Raji (cell line): ENCODE data around the gene GRID1.

Experiments used
- POLR2A ChIP-seq: IDR thresholded peaks from 2 replicates; pipeline ENCODE4 v1.6.1; 2011; ENCODE audit warnings: low read depth, low read length, control low read depth; ENCODE audit not compliant: insufficient read depth

GRID1 gene

GRCh38 chr10:86305521-86305920 is 61.1 kb downstream of the GRID1 start:
- TF ChIP-seq POLR2A = no peak

GRCh38 chr10:86304436-86304835 is 62.2 kb downstream of the GRID1 start:
- no peak for TF ChIP-seq POLR2A

DNA sequence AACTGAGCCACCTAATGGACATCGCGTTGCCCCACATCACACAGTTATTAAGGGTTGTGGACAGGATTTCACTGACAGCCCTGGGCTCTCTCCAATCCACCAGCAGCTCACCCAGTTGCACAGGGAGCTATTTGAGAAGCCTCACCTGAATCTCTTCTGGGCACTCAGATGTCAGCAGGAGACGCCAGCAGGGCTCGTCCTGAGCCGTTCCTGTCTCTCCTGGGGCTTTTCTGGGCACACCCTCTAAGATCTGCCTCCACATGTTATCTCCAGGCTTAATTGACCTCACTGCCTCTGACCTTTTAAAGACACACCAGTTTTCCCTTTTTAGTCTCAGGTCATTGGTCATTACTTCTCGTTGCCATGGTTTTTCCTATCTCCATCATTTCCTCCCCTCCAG is 63.0 kb downstream of the GRID1 start:
- TF ChIP-seq POLR2A = no peak

- TF ChIP-seq POLR2A = no peak
These were observed 64.6 kb downstream of the GRID1 start for GRCh38 chr10:86301971-86302370.

- no peak for TF ChIP-seq POLR2A
These were observed 65.4 kb downstream of the GRID1 start for GRCh38 chr10:86300931-86301830.

DNA sequence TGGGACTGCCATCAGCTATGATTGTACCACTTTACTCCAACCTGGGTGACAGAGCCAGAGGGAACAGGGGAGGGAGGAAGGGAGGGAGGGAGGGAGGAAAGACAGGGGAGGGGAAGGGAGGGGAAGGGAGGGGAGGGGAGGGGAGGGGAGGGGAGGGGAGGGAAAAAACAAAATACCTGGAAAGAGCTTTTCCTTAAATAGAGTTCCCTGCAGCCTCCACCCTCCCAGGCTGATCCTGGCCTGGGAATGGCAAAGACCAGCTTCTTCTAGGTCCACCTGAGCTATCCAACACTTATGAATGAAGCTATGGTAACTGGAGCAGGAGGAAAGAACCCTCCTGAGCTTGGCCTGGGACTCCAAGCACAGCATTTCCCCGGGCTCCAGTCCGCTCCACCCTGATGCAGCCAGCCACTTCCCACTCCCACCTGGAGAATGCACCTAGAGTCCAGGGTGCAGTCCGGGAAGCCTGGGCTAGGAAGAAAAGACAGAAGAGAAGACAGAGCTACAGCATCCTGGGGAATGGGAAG is 66.1 kb downstream of the GRID1 start:
- TF ChIP-seq POLR2A = no peak

DNA sequence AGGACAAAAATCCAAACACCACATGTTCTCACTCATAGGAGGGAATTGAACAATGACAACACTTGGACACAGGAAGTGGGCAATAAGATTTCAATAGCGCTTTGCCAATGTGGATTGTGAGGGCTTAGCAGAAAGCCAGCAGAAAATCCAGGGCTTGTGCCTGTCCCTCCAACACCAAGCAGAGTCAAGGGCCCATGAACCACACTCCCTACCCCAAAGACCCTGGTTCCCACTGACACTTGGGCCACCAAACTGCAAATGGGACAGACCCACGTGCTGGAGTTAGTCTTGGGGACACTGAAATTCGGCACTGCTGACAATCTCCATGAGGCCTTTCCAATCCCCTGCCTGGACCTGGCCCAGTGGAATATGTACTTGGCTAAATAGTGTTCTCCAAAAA is 67.0 kb downstream of the GRID1 start:
- TF ChIP-seq POLR2A = no peak

- TF ChIP-seq POLR2A = no peak
These were observed 68.0 kb downstream of the GRID1 start for GRCh38 chr10:86298501-86299001.

DNA sequence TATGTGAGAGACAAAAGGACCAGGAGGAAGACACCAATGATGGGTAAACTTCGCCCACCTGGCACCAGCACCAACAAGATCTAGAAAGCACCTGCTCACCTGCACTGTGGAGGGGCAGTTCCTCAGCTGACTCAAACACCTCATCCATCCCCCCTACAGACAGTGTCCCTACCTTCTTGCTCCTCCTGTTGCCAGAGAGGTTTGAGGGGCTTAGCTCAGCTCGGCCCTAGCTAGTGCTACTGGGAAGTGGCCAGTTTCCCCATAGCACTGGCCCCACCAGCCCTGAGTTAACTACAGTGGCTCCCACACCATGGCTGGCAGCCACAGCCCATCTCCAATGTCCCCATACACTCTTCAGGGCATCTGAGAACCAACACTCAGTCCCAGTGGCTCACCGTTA is 70.8 kb downstream of the GRID1 start:
- no peak for TF ChIP-seq POLR2A

- no peak for TF ChIP-seq POLR2A
These were observed 71.2 kb downstream of the GRID1 start for GRCh38 chr10:86295351-86295750.

GRCh38 chr10:86294346-86295265 is 72.0 kb downstream of the GRID1 start:
- TF ChIP-seq POLR2A = no peak

DNA sequence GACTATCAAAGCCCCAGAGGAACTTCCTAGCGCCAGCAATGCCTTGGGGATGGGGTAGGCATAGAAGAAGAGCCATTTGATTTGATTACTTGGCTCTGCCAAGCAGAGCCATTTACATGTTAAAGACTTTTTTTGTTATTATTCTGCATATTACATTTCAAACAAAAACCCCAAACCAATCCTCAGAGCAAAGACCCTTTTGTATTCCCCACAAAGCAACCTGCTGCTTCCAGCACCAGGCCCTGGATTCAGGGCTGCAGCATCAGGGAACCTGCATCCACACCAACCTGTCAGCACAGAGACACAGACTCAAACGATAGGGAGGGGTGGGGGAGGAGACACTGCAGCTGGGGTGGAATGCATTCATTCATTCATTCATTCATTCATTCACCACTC is 73.2 kb downstream of the GRID1 start:
- no peak for TF ChIP-seq POLR2A

DNA sequence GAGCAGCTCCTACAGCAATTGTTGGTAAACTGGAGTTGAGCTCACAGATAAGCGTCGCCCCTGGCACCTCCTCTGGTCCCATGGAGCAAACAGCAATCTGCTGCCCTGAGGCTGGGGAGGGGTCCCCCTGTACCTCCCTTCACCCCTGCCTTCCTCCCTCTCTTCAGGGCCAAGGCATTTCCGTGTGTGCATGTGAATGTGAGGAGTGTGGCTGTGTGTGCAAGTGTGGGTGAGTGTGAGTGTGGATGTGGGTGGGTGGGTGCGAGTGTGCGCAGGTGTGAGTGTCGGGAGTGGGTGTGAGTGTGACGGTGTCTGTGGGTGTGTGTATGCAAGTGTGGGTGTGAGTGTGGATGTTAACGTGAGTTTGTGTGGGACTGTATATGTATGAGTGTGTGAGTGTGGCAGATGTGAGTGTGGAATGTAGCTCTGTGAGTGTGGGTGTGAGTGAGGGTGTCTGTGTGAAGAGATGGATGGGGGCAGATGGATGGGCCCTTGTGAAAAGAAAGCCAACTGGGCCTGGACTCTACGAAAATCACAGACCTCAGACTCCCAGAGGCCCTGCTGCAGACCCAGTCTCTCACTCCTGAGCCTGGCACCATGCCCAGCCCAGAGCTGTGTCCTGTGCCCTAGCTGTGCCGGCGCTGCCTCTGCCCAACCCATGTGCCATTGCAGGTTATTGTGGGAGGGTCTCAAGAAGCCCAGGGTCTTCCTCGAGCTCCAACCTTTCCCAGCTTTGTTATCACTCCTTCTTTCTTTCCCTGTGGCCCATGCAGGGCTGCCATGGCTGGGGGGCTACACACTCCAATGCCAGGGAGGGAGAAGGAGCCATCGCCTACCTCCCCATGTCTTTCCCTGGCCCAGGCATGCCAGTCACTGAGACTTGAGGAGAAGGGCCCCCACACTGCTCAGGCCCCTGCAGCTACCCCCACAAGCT is 73.9 kb downstream of the GRID1 start:
- no peak for TF ChIP-seq POLR2A

- TF ChIP-seq POLR2A = no peak
These were observed 74.8 kb downstream of the GRID1 start for GRCh38 chr10:86291616-86292340.

DNA sequence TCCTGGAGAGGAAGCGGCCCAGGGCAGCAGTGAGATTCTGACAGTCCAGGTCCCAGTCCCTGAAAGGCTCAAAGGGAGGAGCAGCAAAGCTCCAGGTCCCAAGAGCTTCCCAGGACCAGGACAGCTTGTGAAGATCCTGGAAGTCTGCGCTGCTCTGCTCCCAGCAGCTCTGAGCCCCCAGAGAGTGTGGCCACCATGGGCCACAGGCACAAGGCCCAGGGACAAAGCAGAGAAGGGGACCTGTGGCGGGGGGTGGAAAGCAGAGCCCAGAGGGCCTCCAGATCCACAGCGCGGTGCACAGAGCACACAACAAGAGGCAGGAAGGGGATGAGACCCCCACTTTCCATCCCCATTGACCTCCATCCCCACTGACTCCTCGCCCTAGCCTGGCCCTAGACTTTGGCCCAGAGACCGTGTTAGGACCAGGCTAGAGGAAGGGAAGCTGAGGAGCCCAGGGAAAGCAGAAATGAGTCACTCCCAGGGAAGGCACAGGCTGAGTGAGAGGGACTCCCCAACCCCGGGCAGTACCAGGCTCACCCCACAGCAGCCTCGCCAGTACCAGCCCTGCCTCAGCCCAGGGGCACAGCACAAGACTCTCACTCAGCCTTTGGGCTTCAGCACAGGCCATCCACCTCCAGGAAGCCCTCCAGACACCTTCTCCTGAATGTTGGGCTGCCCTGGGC is 75.5 kb downstream of the GRID1 start:
- TF ChIP-seq POLR2A = no peak
